Pancreas (tissue), 10 donors: Measurements from ENCODE around the gene TNFAIP2. TPM values are rescaled to one million over a fixed set of nuclear protein-coding genes. Genes with fewer than 3 reads are reported as not detected.

Experiments used
- ATAC-seq, 4 donors: fragments of 200-7000 bp; cut with Tn5 transposase; one replicate each; pipeline versions ENCODE4 v1.8.0 to v1.9.1; 2020; ENCODE audit warnings: mild to moderate bottlenecking in 4 of 4, moderate library complexity in 4 of 4
- DNase-seq, 6 donors: peaks; one replicate each; pipeline ENCODE4 v3.0.0-alpha.2; 2020
- FAIRE-seq: peaks from 2 replicates; lab custom pipeline; 2012; peaks lifted over from hg19 to GRCh38; lab: Jason Lieb, UNC
- H3K27ac ChIP-seq, 4 donors: fragments of 200-600 bp; sonication (generic); 1 replicate in 3 of 4; 2 replicates in 1 of 4; pipeline versions ENCODE4 v1.5.0 to v1.8.0; 2020
- H3K27me3 ChIP-seq, 4 donors: fragments of 200-600 bp; one replicate each; pipeline ENCODE4 v1.8.0; 2021
- H3K36me3 ChIP-seq, 3 donors: fragments of 200-600 bp; sonication (generic) in 1 of 3; one replicate each; pipeline versions ENCODE4 v1.5.0 to v1.8.0; 2020 to 2021
- H3K4me1 ChIP-seq, 3 donors: fragments of 200-600 bp; one replicate each; pipeline ENCODE4 v1.8.0; 2021
- H3K4me3 ChIP-seq, 4 donors: fragments of 200-600 bp; sonication (generic) in 2 of 4; one replicate each; pipeline versions ENCODE4 v1.5.0 to v1.8.0; 2020 to 2021
- H3K9me3 ChIP-seq, 4 donors: fragments of 200-600 bp; one replicate each; pipeline ENCODE4 v1.8.0; 2021
- CTCF ChIP-seq, 4 donors: fragments of 200-600 bp; sonication (generic) in 3 of 4; IDR thresholded peaks; one replicate each; pipeline versions ENCODE4 v1.5.0 to v1.8.0; 2021; ENCODE audit warnings: antibody characterized with exemption in 4 of 4
- WGBS, 2 donors: extraction: QIAGEN DNeasy Blood & Tissue Kit; methylation state at CpG; one replicate each; pipeline ENCODE4 v1.1.7; 2013; 5-methylcytosine and 5-hydroxymethylcytosine counted together
- intact Hi-C, 3 donors: fragments of 100-400 bp; cut with DNase I; formaldehyde crosslinking; loops; one replicate each; pipeline versions ENCODE4 v1.11.1 to v1.14.2; 2022
- polyA plus RNA-seq, 2 donors: library from polyadenylated mRNA; stranded (reverse); fragments of 200-250 nt; gene quantifications; one replicate each; pipeline ENCODE4 v1.2.3, GENCODE V29; 2013
- total RNA-seq, 6 donors: library from RNA; stranded (reverse); fragmentation: NEBNext Ultra II Directional in 4 of 6; extraction: Animal tissue kit (Norgen Biotek cat#: 25700) in 4 of 6; gene quantifications; one replicate each; pipeline versions ENCODE4 v1.2.1 to v1.2.4, GENCODE V29; 2021 to 2023
- donor health status: healthy with polysubstance abuse.
- donor health status: DM: no; HTN: no; CAD: no; lungs with moderate emphysema.
- donor health status: DM: no; HTN: no; CAD: no.
- donor health status: control.
- donor health status: control.
- donor health status: Bipolar disorder and iron deficiency.
- donor health status: DM: yes; HTN: yes; CAD: no.
- donor health status: DM: no; HTN: no; CAD: no.
- donor health status: DM: no; HTN: no; CAD: no.
- donor health status: DM: yes; HTN: yes; CAD: no.

Gene TNFAIP2
- total and polyA plus RNA-seq, 8 donors = 7.0 to 288 (median 50.6) TPM

GRCh38 chr14:103143506-103143905 lies 20.2 kb downstream of the TNFAIP2 start:
- H3K36me3 ChIP-seq = no peaks in the 10 kb centered on the region
- TF ChIP-seq CTCF (IDR thresholded peaks at IDR 0.05) = no peak
- DNase-seq (no peak), ATAC-seq (no peak), FAIRE-seq (no peak)
- no peaks in the 10 kb centered on the region for H3K9me3 ChIP-seq
- H3K4me3 ChIP-seq = no peak overlapping the region
- no peaks in the 10 kb centered on the region for H3K27me3 ChIP-seq
- H3K4me1 ChIP-seq = no peaks in the 10 kb centered on the region
- no peak overlapping the region for H3K27ac ChIP-seq
- 37 to 52% methylated on average over 6 of the region's 6 CpGs for WGBS, 2 donors
- intact Hi-C loops = no loop called here

- Histone ChIP-seq H3K9me3 (no peaks in the 10 kb centered on the region), H3K36me3 (no peaks in the 10 kb centered on the region), H3K4me3 (no peak overlapping the region), H3K27me3 (no peaks in the 10 kb centered on the region), H3K27ac (no peak overlapping the region), H3K4me1 (no peaks in the 10 kb centered on the region)
- DNase-seq (no peak), ATAC-seq (no peak), FAIRE-seq (no peak)
- intact Hi-C loops = no loop called here
- 49 to 59% methylated on average over 4 of the region's 4 CpGs for WGBS, 2 donors
- no peak for TF ChIP-seq CTCF (IDR thresholded peaks at IDR 0.05)
Measured at GRCh38 chr14:103144085-103144484, 20.8 kb downstream of the TNFAIP2 start.

- no peaks in the 10 kb centered on the region for H3K27me3 ChIP-seq
- no peak for TF ChIP-seq CTCF (IDR thresholded peaks at IDR 0.05)
- H3K4me1 ChIP-seq = no peaks in the 10 kb centered on the region
- no peak overlapping the region for H3K4me3 ChIP-seq
- intact Hi-C loops = no loop called here
- 76 to 82% methylated on average over 19 of the region's 19 CpGs for WGBS, 2 donors
- H3K9me3 ChIP-seq = no peaks in the 10 kb centered on the region
- FAIRE-seq (no peak), DNase-seq (no peak), ATAC-seq (no peak)
- H3K27ac ChIP-seq = no peak overlapping the region
- H3K36me3 ChIP-seq = no peaks in the 10 kb centered on the region
Measured at GRCh38 chr14:103146141-103146709, 23.0 kb downstream of the TNFAIP2 start.

GRCh38 chr14:103149351-103150237 lies 26.3 kb downstream of the TNFAIP2 start:
- no peak overlapping the region for H3K4me3 ChIP-seq
- no peaks in the 10 kb centered on the region for H3K36me3 ChIP-seq
- H3K9me3 ChIP-seq = no peaks in the 10 kb centered on the region
- no peak for ATAC-seq
- TF ChIP-seq CTCF (IDR thresholded peaks at IDR 0.05) = no peak
- 76 to 87% methylated on average over 10 of the region's 10 CpGs for WGBS, 2 donors
- DNase-seq = no peak
- no peak overlapping the region for H3K27ac ChIP-seq
- no peaks in the 10 kb centered on the region for H3K27me3 ChIP-seq
- intact Hi-C loops = no loop called here
- FAIRE-seq = no peak
- H3K4me1 ChIP-seq = no peaks in the 10 kb centered on the region
